GM12878 (cell line): ENCODE data around the gene NOC4L. TPM values are rescaled to one million over a fixed set of nuclear protein-coding genes. Genes with fewer than 3 reads are reported as not detected.

Experiments used
- BCL3 ChIP-seq: IDR thresholded peaks from 2 replicates; pipeline ENCODE4 v1.6.1; 2011; ENCODE audit warnings: borderline replicate concordance, low read depth, mild to moderate bottlenecking, moderate library complexity, low read length; ENCODE audit not compliant: insufficient read depth, poor library complexity, severe bottlenecking
- RBBP5 ChIP-seq: fragments of 200-600 bp; sonication (generic); conservative IDR thresholded peaks from 2 replicates; pipeline ENCODE4 v1.6.1; 2016
- REST ChIP-seq: IDR thresholded peaks from 2 replicates; pipeline ENCODE4 v1.6.1; 2012; ENCODE audit warnings: mild to moderate bottlenecking, low read depth, low read length
- SIN3A ChIP-seq: IDR thresholded peaks from 2 replicates; pipeline ENCODE4 v1.6.1; 2012; ENCODE audit warnings: low read depth, low read length, improper control_type of control experiment
- SPI1 ChIP-seq: IDR thresholded peaks from 2 replicates; pipeline ENCODE4 v1.6.1; 2011; ENCODE audit warnings: low read depth, mild to moderate bottlenecking, low read length, moderate library complexity, borderline replicate concordance; ENCODE audit not compliant: insufficient read depth
- ZNF24 ChIP-seq: fragments of 450-650 bp; IDR thresholded peaks from 2 replicates; pipeline ENCODE4 v1.6.1; 2017; ENCODE audit warnings: antibody characterized with exemption, mild to moderate bottlenecking
- polyA plus RNA-seq, 11 experiments: library from polyadenylated mRNA; depleted of rRNA in 4 of 11; unstranded in 6 of 11; stranded (reverse) in 5 of 11; fragments of >200 nt; fragmentation: Nextera tagmentation in 4 of 11; fragmentation: Illumina TruSeq in 1 of 11; extraction: Ambion mirVana in 4 of 11; extraction: Trizol in 1 of 11; gene quantifications; 1 replicate in 1 of 11; 2 replicates in 10 of 11; pipeline versions ENCODE4 v1.2.1 to v1.2.3, GENCODE V29; 2011 to 2016; ENCODE audit warnings: inconsistent platforms in 2 of 11, missing spikeins in 2 of 11, low read depth in 1 of 11
- total RNA-seq, 4 experiments: library from RNA; depleted of rRNA in 3 of 4; stranded (reverse); fragments of >200 nt in 3 of 4; fragmentation: Illumina TruSeq in 1 of 4; extraction: Trizol in 1 of 4; gene quantifications; 2 replicates each; pipeline versions ENCODE4 v1.2.1 to v1.2.3, GENCODE V29; 2013 to 2021

Gene NOC4L
- total and polyA plus RNA-seq, 10 of the 15 experiments (the other 5 are each of a cell fraction or from before 2014, with no cell fraction given): 0.72 to 68.2 (median 15.2) TPM

GRCh38 chr12:132144115-132144809, at the start of gene NOC4L, which contains the start of gene DDX51 (continued):
- peak; percentile 40; the same call in 1 of the 2 replicates for TF ChIP-seq REST
- TF ChIP-seq SIN3A: peak; percentile 98
- no peak for TF ChIP-seq BCL3
- no peak for TF ChIP-seq RBBP5
- TF ChIP-seq SPI1: no peak
- 0 out of 2 replicates have a peak, but pooled peaks have one; percentile 6 for TF ChIP-seq ZNF24
